ENCODE results near the gene ANKRD28.
"Not testable (repeated sequence)": the region's sequence is repeated elsewhere in the genome, so short reads cannot be mapped to it uniquely, and the experiment has no call there.

The ANKRD28 gene

DNA sequence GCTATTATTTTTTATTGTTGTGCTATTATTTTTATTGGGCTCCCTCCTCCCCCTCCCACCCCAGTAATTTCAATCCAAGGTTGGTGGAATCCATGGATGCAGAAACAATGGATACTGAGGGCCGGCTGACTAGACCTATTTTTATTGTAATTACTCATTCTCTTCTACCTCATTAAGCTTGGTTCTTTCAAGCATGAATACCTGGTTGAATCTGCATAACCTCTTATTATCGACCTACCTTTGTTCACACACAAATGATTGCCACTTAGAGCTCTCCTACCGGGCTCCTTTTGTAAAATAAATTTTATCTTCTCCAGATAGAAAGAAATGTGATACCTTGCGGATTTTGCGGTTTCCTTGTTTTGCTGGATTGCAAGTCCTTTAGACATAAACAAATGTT is 164.6 kb downstream of the ANKRD28 start:
- DNase-seq = no peak

DNA sequence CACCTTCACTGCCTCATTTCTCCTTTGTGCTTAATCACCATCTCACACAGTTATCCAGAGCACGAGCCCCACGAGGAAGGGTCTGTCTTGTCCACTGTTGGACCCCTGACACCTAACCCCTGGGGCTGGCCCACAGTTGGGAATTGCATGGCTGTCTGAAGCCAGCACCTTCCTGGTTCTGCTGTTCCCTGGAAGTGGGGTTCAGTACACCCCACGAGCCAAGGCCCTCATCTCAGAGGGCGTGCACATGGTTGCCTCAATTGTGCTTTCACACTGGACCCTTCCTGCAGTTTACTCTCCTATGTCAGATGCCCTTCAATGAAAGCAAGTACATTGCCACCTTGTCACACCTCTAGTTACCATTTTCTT is 165.6 kb downstream of the ANKRD28 start:
- DNase-seq = no peak

- DNase-seq = no peak
Observed at GRCh38 chr3:15631426-15632211, 166.2 kb downstream of the ANKRD28 start.

GRCh38 chr3:15630646-15631350 is 167.0 kb downstream of the ANKRD28 start:
- DNase-seq = no peak

DNA sequence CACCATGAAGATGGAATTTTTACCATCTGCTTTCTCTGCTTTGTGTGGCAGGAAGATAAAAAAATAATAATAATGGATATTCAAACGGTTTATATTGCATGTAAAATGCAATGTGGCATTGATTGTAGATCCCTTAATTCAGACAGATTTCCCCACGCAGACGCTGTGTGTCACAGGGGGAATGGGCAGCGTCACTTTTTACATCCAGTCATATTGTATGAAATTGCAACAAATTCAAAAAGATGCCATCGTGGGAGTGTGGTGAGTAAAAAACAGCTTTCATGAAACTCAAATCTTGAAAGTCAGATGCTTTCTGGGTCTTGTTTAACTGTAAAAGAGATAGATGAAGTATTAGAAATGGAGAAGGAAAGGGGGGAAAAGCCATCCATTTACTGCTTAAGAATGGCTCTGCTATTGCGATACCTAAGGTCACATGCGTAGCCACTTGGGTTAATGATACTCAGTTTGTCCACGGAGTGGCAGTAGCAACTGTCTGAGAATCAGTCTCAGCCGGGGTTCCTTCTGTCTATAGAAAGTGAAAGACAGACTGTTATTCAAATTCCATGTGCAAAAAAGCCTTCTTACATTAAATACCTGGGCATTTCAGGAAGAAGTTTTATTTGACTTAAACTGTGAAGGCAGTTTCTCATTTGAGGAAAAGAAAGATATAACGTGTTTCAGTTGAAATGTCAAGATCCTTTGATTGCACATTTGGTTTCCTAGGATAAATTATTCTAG is 167.8 kb downstream of the ANKRD28 start:
- DNase-seq = peak; percentile 37 to 46

DNA sequence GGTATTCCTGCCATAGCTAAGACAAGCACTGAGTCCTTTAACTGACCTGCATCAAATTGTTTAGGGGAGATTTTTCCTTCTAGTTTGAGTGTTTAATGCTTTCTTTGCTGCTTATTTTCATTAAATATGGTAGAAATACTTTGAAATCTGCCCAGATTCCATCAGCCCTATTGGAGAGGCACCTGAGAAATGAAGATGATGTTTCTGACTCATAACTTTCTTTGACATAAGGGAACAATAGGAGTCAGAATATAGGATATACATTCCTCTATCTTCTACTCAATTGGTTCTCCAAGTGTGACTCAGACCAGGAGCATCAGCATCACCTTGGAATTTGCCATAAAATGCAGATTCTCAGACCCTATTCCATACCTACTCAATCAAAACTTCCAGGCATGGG is 168.8 kb downstream of the ANKRD28 start:
- no peak for DNase-seq

GRCh38 chr3:15623535-15624440 is 174.0 kb downstream of the ANKRD28 start:
- no peak for DNase-seq

- not testable (repeated sequence) for DNase-seq
Observed at GRCh38 chr3:15619659-15620464, 177.9 kb downstream of the ANKRD28 start.

All from stimulated activated CD4-positive, alpha-beta T cell treated with anti-CD3 and anti-CD28 coated beads, Interleukin-2, amount 100 ng/mL, for 48 hours (primary cell).